GM18870 (cell line): ENCODE data around the gene AKAP10.
"Not testable (repeated sequence)": the region's sequence is repeated elsewhere in the genome, so short reads cannot be mapped to it uniquely, and the experiment has no call there.

Source experiments
- ATAC-seq: cut with Tn5 transposase; IDR thresholded peaks from one replicate; pipeline ENCODE4 v1.9.1; 2021; ENCODE audit warnings: moderate library complexity; ENCODE audit not compliant: unreplicated experiment

AKAP10 gene

GRCh38 chr17:19977293-19978208 lies at the start of gene AKAP10:
Gene AKAP10 (minus strand): TSS chr17:19977828. CDS start chr17:19977679, 149 bp downstream.
- peak; percentile 64 for ATAC-seq

- no peak for ATAC-seq
These were observed 49.3 kb upstream of the AKAP10 start for GRCh38 chr17:20026960-20027359.

- ATAC-seq: no peak
These were observed 45.1 kb upstream of the AKAP10 start for GRCh38 chr17:20022701-20023100.

- not testable (repeated sequence) for ATAC-seq
These were observed 38.9 kb upstream of the AKAP10 start for GRCh38 chr17:20016475-20016992.

GRCh38 chr17:20012017-20012536 lies 34.4 kb upstream of the AKAP10 start:
- ATAC-seq: no peak

GRCh38 chr17:20010936-20011335 lies 33.3 kb upstream of the AKAP10 start:
- no peak for ATAC-seq

GRCh38 chr17:20010099-20010863 lies 32.7 kb upstream of the AKAP10 start:
- no peak for ATAC-seq

- peak; percentile 55 for ATAC-seq
These were observed 31.9 kb upstream of the AKAP10 start, which contains the start of gene SPECC1 for GRCh38 chr17:20009302-20010098. Gene SPECC1 (plus strand): TSS chr17:20009359. CDS start chr17:20096652, 87,293 bp downstream.

- no peak for ATAC-seq
These were observed 31.3 kb upstream of the AKAP10 start for GRCh38 chr17:20009052-20009301.

GRCh38 chr17:20008242-20009051 lies 30.8 kb upstream of the AKAP10 start:
- no peak for ATAC-seq

GRCh38 chr17:19996502-19996901 lies 18.9 kb upstream of the AKAP10 start:
- ATAC-seq: no peak

GRCh38 chr17:19996086-19996485 lies 18.5 kb upstream of the AKAP10 start:
- ATAC-seq: no peak

GRCh38 chr17:19992803-19993713 lies 15.4 kb upstream of the AKAP10 start:
- ATAC-seq: peak; percentile 87

GRCh38 chr17:19991252-19991885 lies 13.7 kb upstream of the AKAP10 start:
- ATAC-seq: no peak

- ATAC-seq: no peak
These were observed 10.3 kb upstream of the AKAP10 start for GRCh38 chr17:19987897-19988296.

GRCh38 chr17:19986941-19987861 lies 9.6 kb upstream of the AKAP10 start:
- no peak for ATAC-seq
